ENCODE results near the gene CA12.

Gene CA12

GRCh38 chr15:63299943-63300575, 81.6 kb downstream of the CA12 start:
- no peak for DNase-seq

DNA sequence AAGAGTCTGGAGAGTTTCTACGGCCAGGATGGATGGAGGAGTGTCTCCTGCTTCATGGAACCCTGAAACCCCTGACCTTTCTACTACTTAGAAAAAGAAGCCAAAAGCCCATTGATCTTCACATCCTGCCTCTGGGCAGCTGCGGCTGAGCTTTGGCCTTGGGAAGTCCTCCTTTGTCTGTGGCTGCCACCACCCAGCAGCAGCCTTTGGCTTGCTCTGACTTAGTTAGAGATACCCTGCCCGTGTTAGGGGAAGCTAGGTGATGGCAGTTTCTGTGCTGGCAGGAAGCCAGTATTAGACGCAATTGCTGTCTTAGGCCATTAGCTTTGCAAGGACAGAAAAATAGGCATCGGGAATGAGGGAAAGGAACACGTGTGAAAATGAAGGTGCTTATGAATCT, 85.5 kb downstream of the CA12 start:
- no peak for DNase-seq

DNA sequence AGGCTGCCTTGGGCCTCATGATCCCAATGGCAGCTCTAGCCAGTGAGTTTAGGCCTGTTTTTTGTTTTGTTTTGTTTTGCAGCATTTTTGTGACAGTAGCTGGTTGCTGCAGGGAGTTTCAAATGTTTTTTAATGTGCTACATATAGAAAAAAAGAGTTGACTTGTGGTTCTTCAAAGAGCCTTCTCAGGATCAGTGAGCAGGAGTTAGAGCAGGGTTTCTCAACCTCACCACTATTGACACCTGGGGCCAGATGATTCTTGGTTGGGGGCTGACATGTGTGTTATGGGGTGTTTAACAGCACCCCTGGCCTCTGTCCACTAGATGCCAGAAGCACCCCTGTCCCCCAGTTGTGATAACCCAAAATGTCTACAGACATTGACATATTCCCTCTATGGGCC, 86.3 kb downstream of the CA12 start:
- DNase-seq = no peak

DNA sequence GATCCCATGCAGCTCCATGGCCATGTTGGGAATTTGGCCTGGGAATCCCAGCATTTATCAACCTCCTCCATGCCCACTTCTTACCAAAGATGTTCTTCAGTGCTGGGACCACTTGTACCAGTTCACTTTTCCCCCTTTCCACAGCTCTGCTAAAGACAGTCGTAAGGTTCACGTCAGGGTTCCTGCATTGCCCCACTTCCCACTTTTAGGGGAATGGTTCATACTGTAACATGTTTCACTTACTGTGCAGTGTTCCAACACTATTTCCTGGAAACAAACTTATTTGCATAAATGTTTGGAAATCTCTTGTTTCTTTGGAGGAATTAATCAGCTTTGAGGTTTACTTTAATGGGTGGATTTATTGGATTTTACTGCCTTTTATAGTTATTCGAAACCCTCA, 87.3 kb downstream of the CA12 start:
- DNase-seq = no peak

GRCh38 chr15:63292771-63293170, 88.9 kb downstream of the CA12 start:
- no peak for DNase-seq

DNA sequence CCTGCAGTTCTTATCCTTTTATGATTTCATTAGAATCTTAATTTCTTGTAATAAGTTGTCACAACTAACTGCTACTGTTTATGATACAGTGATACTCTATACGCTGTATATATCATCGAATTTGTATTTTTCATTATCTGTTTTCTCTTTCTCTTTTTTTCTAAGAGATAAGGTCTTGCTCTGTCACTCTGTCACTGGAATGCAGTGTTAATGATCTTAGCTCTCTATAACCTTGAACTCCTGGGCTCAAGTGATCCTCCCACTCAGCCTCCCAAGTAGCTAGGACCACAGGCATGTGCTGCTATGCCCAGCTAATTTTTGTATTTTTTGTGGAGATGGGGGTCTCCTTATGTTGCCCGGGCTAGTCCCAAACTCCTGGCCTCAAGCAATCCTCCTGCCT, 89.4 kb downstream of the CA12 start:
- DNase-seq = no peak

DNA sequence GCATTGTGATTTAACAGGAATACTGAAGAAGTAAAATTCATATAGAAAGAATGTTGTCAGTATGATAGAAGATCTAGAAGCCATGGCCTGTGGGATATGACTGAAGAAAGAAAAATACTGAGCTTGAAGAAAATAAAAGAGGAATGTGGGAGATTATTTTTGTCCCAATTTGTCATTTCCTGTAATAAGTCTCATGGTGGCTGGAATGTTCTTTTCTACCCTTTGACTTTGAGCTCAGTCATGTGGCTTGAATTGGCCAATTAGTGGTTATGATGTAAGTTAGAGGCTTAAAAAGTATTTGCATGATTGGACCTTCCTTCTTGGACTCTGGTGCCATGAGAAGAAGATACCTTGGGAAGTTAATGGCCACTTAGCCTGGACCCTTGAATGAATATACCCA, 90.1 kb downstream of the CA12 start:
- DNase-seq = no peak

DNA sequence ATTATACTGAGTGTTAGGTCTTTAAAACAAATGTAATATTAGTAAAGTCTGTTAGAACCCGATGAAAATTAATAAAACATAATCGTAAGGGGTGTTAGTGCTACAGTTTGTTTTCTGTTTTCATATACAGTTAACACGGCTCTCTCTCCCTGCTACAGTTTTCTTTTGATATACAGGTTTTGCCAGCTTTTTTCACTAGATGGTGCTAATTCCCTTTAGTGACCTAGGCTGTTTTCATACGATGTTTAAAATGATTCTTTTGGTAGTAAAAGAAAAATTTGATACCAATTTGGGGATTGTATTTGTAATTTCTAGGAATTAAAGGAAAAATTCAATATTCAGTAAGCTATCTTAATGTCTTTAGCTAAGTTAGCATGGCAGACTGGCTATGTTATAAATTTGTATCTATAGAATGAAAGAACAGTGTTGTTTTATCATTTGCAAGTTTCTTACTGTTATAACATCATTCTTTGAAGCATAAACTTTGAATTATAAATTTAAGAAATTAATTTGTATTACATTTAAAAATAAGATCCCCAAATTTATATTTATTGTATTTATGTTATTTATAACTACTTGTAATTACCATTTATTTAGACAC, 92.8 kb downstream of the CA12 start:
- DNase-seq = peak; percentile 75

DNA sequence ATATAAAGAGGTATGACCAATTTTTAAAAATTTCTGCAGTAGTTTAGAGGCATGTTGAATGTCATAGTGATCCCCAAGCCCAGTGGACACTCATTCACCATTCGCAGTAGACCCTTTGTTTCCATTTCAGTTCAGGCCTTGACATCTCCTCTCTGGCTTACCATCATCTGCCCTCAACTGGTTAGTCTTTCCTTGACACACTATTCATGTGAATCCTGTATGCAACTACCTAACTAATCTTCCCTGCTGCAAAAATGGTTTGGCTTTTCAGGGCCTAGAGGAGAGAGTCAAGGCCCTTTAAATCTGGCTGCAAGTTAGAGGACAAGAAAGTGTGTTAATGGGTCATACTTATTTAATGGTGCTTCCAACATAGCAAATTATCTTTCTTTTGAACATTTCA, 93.3 kb downstream of the CA12 start:
- no peak for DNase-seq

DNA sequence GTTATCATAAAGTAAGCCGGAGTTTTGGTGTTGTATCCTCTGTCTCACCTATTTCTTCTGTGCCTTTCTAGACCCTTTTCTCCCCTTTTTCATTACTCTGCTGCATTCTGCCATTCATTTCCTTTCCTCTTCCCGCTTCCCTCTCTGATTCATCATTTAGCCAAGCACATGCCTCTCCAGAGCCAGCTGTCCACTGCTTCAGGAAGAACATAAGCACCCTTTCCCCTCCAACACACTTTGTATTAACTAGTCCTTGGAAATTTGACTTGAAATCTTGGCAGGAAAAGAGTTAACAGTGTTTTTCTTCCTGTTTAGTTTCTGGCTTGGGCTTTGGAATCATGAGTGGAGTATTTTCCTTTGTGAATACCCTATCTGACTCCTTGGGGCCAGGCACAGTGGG, 94.5 kb downstream of the CA12 start:
- no peak for DNase-seq

- no peak for DNase-seq
Observed at GRCh38 chr15:63284335-63284734, 97.3 kb downstream of the CA12 start.

DNA sequence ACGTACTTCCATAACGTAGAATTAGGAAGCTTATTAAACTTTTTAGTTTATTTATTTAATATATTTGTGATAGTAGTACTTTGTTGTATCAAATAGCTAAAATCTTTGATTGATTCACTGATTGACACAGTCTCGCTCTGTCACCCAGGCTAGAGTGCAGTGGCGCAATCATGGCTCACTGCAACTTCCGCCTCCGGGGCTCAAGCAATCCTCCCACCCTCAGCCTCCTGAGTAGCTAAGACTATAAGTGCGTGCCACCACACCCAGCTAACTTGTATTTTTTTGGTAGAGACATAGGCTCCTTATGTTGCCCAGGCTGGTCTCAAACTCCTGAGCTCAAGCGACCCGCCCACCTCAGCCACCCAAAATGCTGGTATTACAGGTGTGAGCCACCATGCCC, 98.5 kb downstream of the CA12 start:
- DNase-seq = no peak

GRCh38 chr15:63277893-63278456, 103.7 kb downstream of the CA12 start:
- DNase-seq = no peak

DNA sequence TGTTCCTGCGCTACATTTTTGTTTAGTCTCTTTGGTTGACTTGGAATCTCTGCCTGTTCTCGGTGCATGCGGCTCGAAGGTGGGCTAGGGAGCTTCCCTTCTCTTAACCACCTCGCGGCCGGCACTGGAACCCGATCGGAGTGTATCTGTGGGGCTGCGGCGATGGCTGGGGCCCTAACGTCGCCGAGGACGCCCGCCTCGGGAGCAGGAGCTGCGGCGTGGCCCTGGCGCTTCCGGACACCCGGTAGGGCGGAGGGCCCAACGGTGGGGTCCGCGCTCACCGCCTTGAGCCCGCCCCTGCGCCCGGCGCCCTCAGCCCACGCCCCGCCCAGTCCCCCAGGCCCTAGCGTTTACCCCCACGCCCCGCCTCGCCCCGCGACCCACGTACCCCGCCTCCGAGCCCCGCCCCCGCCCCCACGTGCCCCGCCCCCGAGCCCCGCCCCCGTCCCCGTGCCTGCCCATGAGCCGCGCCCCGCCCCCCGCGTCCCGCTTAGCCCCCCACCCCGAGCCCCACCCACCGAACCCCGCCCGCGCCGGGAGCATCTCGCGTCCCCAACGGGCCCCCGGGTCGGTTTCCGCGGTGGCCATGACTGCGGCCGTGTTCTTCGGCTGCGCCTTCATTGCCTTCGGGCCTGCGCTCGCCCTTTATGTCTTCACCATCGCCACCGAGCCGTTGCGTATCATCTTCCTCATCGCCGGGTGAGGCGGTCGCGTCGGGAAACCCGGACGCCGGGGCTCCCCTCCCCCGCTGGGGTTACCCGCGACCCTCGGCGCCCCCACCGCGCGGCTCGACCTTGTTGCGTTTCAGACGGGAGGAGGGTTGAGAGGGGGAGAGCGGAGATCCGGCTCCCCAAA, 104.4 kb downstream of the CA12 start, which contains the start of gene APH1B:
Gene APH1B, plus strand, starts transcription at position 568 of the 855 bp plus-strand sequence. Its CDS starts 19 bp downstream, at position 587.
- DNase-seq = peak; percentile 80

DNA sequence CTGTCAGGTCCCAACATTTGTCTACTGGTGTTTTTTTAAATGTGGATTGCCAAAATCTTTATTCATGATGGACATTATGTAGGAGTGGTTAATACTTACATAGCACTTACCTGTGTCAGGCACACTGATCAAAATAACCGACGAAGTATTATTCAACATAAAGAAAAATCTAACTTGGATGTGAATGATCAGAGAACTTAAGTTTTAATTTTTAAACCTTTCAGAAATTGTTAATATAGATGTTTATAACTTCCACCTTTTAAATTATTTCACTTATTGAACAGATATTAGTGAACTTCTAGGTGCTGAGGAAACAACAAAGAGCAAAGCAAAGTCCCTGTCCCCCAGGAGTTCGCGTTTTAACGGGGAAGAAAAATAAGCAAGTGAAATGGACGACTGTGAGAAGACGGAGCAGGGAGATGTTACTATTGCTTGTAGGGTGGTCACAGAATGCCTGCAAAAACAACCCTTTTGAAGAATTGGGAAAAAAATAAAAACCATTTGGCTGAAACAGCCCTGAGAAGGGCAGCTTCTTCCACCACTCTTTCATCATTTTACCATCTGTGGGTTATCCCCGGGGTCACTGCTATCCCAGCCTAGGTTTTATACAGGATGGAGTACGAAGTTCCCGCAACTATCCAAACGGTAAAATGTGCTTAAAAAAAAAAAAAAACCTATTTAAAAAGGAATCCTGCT, 105.2 kb downstream of the CA12 start:
- DNase-seq = no peak

GRCh38 chr15:63274427-63274826, 107.2 kb downstream of the CA12 start:
- DNase-seq = no peak

Measured in midbrain (tissue), 1 donor.